Keratinocyte (primary cell): ENCODE data around the gene CRK. TPM values are rescaled to one million over a fixed set of nuclear protein-coding genes. Genes with fewer than 3 reads are reported as not detected.

Experiments
- DNase-seq: peaks from one replicate; pipeline ENCODE4 v3.0.0-alpha.2; 2011; ENCODE audit warnings: low read depth, missing footprints, low spot score
- FAIRE-seq: peaks from 2 replicates; lab custom pipeline; 2011; peaks lifted over from hg19 to GRCh38; lab: Jason Lieb, UNC
- H2AFZ ChIP-seq: 2 replicates; pipeline ENCODE4 v1.6.0; 2012; ENCODE audit warnings: low read length, control low read depth, inconsistent platforms; ENCODE audit not compliant: control insufficient read depth
- H3K27ac ChIP-seq: 2 replicates; pipeline ENCODE4 v1.5.1; 2011; ENCODE audit warnings: low read length; ENCODE audit not compliant: control insufficient read depth, insufficient read depth
- H3K27me3 ChIP-seq: 3 replicates; pipeline ENCODE4 v1.6.0; 2011; ENCODE audit warnings: low read length; ENCODE audit not compliant: control insufficient read depth, insufficient read depth; ENCODE audit errors: extremely low read depth
- H3K36me3 ChIP-seq, 2 experiments: 2 replicates in 1 of 2; 3 replicates in 1 of 2; pipeline ENCODE4 v1.5.1; 2011; ENCODE audit warnings: low read length in 2 of 2, mild to moderate bottlenecking in 1 of 2; ENCODE audit not compliant: control insufficient read depth in 2 of 2, insufficient read depth in 2 of 2; ENCODE audit errors: extremely low read depth in 1 of 2
- H3K4me1 ChIP-seq: 3 replicates; pipeline ENCODE4 v1.5.1; 2011; ENCODE audit warnings: low read length; ENCODE audit not compliant: control insufficient read depth, insufficient read depth; ENCODE audit errors: extremely low read depth
- H3K4me2 ChIP-seq: 3 replicates; pipeline ENCODE4 v1.6.0; 2011; ENCODE audit warnings: low read depth, low read length; ENCODE audit not compliant: control insufficient read depth, insufficient read depth; ENCODE audit errors: extremely low read depth
- H3K4me3 ChIP-seq, 3 experiments: fragments of 200-600 bp in 1 of 3; sonication (generic) in 1 of 3; 2 replicates in 2 of 3; 3 replicates in 1 of 3; pipeline ENCODE4 v1.5.1; 2011 to 2016; ENCODE audit warnings: low read length in 3 of 3, mild to moderate bottlenecking in 3 of 3, control low read depth in 2 of 3, inconsistent platforms in 1 of 3, low read depth in 1 of 3, mixed read lengths in 1 of 3, mixed run types in 1 of 3, moderate library complexity in 1 of 3; ENCODE audit not compliant: control insufficient read depth in 2 of 3, insufficient read depth in 2 of 3; ENCODE audit errors: extremely low read depth in 1 of 3
- H3K79me2 ChIP-seq: 2 replicates; pipeline ENCODE4 v1.6.0; 2012; ENCODE audit warnings: low read length; ENCODE audit not compliant: control insufficient read depth, insufficient read depth
- H3K9ac ChIP-seq: 3 replicates; pipeline ENCODE4 v1.6.0; 2011; ENCODE audit warnings: low read length; ENCODE audit not compliant: control insufficient read depth, insufficient read depth; ENCODE audit errors: extremely low read depth
- H3K9me1 ChIP-seq: 3 replicates; pipeline ENCODE4 v1.6.0; 2011; ENCODE audit warnings: low read length; ENCODE audit not compliant: control insufficient read depth, insufficient read depth; ENCODE audit errors: extremely low read depth
- H3K9me3 ChIP-seq: 2 replicates; pipeline ENCODE4 v1.5.1; 2012; ENCODE audit warnings: low read depth, low read length; ENCODE audit not compliant: control insufficient read depth
- H4K20me1 ChIP-seq: 3 replicates; pipeline ENCODE4 v1.6.0; 2011; ENCODE audit warnings: low read length; ENCODE audit not compliant: control insufficient read depth, insufficient read depth; ENCODE audit errors: extremely low read depth
- EZH2 ChIP-seq: IDR thresholded peaks from one replicate; pipeline ENCODE4 v1.6.1; 2012; ENCODE audit warnings: inconsistent platforms, mild to moderate bottlenecking, low read length, moderate library complexity
- dilution Hi-C: fragments of 300-500 bp; cut with MboI; formaldehyde crosslinking; loops from one replicate; pipeline ENCODE4 v1.7.0; 2020; ENCODE audit warnings: low sequenced_read_pairs; ENCODE audit not compliant: extremely low pct_ligation_motif_present
- polyA plus RNA-seq, 5 experiments: library from polyadenylated mRNA; depleted of rRNA in 3 of 5; stranded (reverse) in 3 of 5; stranded (forward) in 1 of 5; unstranded in 1 of 5; fragments of >200 nt; gene quantifications; 1 replicate in 1 of 5; 2 replicates in 3 of 5; 3 replicates in 1 of 5; pipeline versions ENCODE4 v1.2.1 to v1.2.3, GENCODE V29; 2011 to 2012; ENCODE audit warnings: missing spikeins in 2 of 5, low read depth in 1 of 5, low replicate concordance in 1 of 5
- TF ChIP-seq, protein P1 (sequence below), 3 experiments: IDR thresholded peaks in 1 of 3; conservative IDR thresholded peaks in 1 of 3; optimal IDR thresholded peaks in 1 of 3; 2 replicates in 2 of 3; 3 replicates in 1 of 3; pipeline versions ENCODE3 to v1.5.1; 2011; ENCODE audit warnings: low read length in 3 of 3, mild to moderate bottlenecking in 3 of 3, moderate library complexity in 2 of 3, control low read depth in 1 of 3, inconsistent platforms in 1 of 3; ENCODE audit not compliant: insufficient read depth in 2 of 3; ENCODE audit errors: extremely low read depth in 1 of 3

The CRK gene
- polyA plus RNA-seq, 1 donor (not counting 4 experiments of a cell fraction or from before 2014, with no cell fraction given), result 127 TPM

DNA sequence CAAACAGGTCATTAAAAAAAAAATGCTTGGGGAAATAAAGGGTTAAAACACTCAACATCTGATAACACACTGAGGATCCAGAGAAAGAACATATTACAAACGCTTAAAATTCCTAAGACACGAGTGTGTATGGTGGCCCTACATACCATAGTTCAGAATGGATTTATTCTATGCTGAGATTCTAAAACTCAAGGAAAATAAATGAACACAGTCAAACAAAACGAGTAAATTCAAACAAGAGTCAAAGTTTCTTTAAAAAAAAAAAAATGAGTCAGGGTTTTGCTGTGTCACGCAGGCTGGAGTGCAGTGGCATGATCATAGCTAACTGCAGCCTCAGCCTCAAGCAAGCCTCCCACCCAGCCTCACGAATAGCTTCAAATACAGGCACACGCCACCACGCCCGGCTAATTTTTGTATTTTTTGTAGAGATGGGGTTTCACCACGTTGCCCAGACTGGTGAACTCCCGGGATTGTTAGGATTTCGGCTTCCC, 17.4 kb downstream of the CRK start:
- no peak overlapping the region for H3K9ac ChIP-seq
- no peaks in the 10 kb centered on the region for H3K27me3 ChIP-seq
- dilution Hi-C loops, result no loop called here
- no peak overlapping the region for H3K27ac ChIP-seq
- DNase-seq (no peak), FAIRE-seq (no peak)
- TF ChIP-seq, protein P1, sequence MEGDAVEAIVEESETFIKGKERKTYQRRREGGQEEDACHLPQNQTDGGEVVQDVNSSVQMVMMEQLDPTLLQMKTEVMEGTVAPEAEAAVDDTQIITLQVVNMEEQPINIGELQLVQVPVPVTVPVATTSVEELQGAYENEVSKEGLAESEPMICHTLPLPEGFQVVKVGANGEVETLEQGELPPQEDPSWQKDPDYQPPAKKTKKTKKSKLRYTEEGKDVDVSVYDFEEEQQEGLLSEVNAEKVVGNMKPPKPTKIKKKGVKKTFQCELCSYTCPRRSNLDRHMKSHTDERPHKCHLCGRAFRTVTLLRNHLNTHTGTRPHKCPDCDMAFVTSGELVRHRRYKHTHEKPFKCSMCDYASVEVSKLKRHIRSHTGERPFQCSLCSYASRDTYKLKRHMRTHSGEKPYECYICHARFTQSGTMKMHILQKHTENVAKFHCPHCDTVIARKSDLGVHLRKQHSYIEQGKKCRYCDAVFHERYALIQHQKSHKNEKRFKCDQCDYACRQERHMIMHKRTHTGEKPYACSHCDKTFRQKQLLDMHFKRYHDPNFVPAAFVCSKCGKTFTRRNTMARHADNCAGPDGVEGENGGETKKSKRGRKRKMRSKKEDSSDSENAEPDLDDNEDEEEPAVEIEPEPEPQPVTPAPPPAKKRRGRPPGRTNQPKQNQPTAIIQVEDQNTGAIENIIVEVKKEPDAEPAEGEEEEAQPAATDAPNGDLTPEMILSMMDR (optimal IDR thresholded peaks at IDR 0.05 in 1 of 3, IDR thresholded peaks at IDR 0.05 in 1 of 3, conservative IDR thresholded peaks at IDR 0.05 in 1 of 3; ENCODE audit: extremely low read depth in 1 of 3, insufficient read depth in 2 of 3, low read length in 3 of 3), result no peak
- TF ChIP-seq EZH2, result no peak
- no peaks in the 10 kb centered on the region for H3K9me1 ChIP-seq
- peaks cover 11 to 17% of the 10 kb centered on the region in 2 experiments for H3K36me3 ChIP-seq
- H2AFZ ChIP-seq, result no peak overlapping the region
- H3K4me1 ChIP-seq, result no peaks in the 10 kb centered on the region
- H4K20me1 ChIP-seq, result peaks cover 6% of the 10 kb centered on the region
- H3K4me3 ChIP-seq, result no peak overlapping the region
- no peak overlapping the region for H3K4me2 ChIP-seq
- H3K79me2 ChIP-seq, result peaks cover 95% of the 10 kb centered on the region
- no peaks in the 10 kb centered on the region for H3K9me3 ChIP-seq

DNA sequence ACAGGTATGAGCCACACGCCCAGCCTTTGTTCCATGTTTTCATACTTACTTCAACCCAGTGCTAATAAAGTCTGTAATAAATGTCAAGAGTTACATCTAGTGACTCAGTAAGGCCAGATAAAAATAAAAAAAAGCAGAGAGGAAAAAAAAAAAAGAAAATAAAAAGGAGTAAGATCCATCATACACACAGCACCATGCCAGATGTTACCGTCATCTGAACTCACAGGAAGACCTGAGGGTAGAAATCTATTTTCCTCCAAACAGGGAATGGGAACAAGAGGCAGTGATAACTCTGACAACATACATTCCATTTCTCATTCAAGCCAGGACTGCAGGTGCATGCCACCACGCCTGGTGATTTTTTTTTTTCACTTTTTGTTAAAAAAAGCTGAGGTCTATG, 20.7 kb downstream of the CRK start:
- Histone ChIP-seq H3K79me2 (peaks cover 91% of the 10 kb centered on the region), H3K9ac (no peak overlapping the region), H3K4me2 (no peak overlapping the region), H3K9me1 (no peaks in the 10 kb centered on the region), H3K4me1 (no peaks in the 10 kb centered on the region), H3K27ac (no peak overlapping the region), H3K36me3 (peaks cover 20 to 21% of the 10 kb centered on the region in 2 experiments), H3K9me3 (no peaks in the 10 kb centered on the region), H3K27me3 (no peaks in the 10 kb centered on the region), H4K20me1 (peaks cover 11% of the 10 kb centered on the region), H3K4me3 (no peak overlapping the region), H2AFZ (no peak overlapping the region)
- dilution Hi-C loops, result no loop called here
- no peak for TF ChIP-seq EZH2
- TF ChIP-seq, protein P1 (optimal IDR thresholded peaks at IDR 0.05 in 1 of 3, IDR thresholded peaks at IDR 0.05 in 1 of 3, conservative IDR thresholded peaks at IDR 0.05 in 1 of 3; ENCODE audit: extremely low read depth in 1 of 3, insufficient read depth in 2 of 3, low read length in 3 of 3), result no peak
- DNase-seq (no peak), FAIRE-seq (no peak)
